Gastrocnemius medialis (tissue), 4 donors: Measurements from ENCODE around the gene ZFYVE19.

Source experiments
- POLR2A ChIP-seq, 2 donors: fragments of 450-650 bp; IDR thresholded peaks; one replicate each; pipeline ENCODE4 v1.6.1; 2017; ENCODE audit warnings: antibody characterized with exemption in 2 of 2, mild to moderate bottlenecking in 2 of 2, moderate library complexity in 2 of 2
- TF ChIP-seq, protein P1 (sequence below), 5 experiments: fragments of 450-650 bp in 3 of 5; fragments of 200-600 bp in 2 of 5; sonication (generic) in 2 of 5; IDR thresholded peaks in 4 of 5; conservative IDR thresholded peaks in 1 of 5; 1 replicate in 4 of 5; 2 replicates in 1 of 5; pipeline ENCODE4 v1.5.1; 2016 to 2019; ENCODE audit warnings: antibody characterized with exemption in 5 of 5, mild to moderate bottlenecking in 3 of 5, moderate library complexity in 3 of 5

DNA sequence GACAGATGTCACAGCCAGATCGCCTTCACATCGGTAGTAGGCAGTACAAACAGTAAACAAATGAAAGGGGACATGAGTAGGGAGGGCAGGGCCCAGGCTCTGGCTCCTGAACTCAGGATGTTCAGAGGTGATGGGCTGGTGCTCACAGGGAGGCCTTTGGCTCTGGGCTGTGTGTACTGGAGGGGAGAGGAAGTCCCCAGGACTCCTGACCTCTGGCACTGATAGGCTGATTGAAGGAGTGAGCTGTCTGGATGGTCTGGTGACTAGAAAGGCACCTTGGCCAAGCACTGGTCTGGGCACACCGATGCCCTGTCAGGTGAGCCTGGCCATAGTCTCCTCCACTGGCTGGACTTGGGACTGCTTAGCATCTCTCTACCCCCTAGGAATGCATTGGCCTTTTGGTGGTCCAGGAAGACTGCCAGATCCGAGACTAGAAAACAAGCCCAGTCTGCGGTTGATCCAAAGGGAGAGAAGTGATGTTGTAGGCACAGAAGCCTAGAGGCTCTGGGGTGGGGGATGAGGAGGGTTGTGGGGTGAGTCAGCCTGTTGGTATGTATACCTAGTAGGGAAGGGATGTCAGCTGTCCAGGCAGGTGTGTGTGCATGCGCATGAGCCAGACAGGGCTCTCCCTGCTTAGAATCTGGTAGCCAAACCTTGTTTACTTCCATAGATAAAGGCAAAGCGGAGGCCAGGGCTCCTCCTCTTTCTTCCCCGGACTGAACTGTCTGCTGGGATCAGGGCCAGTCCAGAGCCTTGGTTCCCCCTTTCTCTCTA lies 38.8 kb downstream of the ZFYVE19 start:
- TF ChIP-seq, protein P1, sequence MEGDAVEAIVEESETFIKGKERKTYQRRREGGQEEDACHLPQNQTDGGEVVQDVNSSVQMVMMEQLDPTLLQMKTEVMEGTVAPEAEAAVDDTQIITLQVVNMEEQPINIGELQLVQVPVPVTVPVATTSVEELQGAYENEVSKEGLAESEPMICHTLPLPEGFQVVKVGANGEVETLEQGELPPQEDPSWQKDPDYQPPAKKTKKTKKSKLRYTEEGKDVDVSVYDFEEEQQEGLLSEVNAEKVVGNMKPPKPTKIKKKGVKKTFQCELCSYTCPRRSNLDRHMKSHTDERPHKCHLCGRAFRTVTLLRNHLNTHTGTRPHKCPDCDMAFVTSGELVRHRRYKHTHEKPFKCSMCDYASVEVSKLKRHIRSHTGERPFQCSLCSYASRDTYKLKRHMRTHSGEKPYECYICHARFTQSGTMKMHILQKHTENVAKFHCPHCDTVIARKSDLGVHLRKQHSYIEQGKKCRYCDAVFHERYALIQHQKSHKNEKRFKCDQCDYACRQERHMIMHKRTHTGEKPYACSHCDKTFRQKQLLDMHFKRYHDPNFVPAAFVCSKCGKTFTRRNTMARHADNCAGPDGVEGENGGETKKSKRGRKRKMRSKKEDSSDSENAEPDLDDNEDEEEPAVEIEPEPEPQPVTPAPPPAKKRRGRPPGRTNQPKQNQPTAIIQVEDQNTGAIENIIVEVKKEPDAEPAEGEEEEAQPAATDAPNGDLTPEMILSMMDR (IDR thresholded peaks at IDR 0.05 in 4 of 5, conservative IDR thresholded peaks at IDR 0.05 in 1 of 5): no peak
- no peak for TF ChIP-seq POLR2A (IDR thresholded peaks at IDR 0.05)
